Right lobe of liver (tissue), 6 donors: ENCODE results near the gene ZSWIM2. TPM values are rescaled to one million over a fixed set of nuclear protein-coding genes. Genes with fewer than 3 reads are reported as not detected.

Experiments used
- ATAC-seq, 4 donors: fragments of 200-7000 bp; cut with Tn5 transposase; one replicate each; pipeline ENCODE4 v1.9.1; 2020; ENCODE audit warnings: mild to moderate bottlenecking in 4 of 4, moderate library complexity in 4 of 4
- DNase-seq, 3 donors: peaks; one replicate each; pipeline ENCODE4 v3.0.0-alpha.2; 2020
- H3K27ac ChIP-seq, 3 donors: fragments of 200-600 bp; one replicate each; pipeline ENCODE4 v1.8.0; 2022
- H3K27me3 ChIP-seq, 2 donors: fragments of 200-600 bp; one replicate each; pipeline ENCODE4 v1.8.0; 2022
- H3K36me3 ChIP-seq, 4 donors: fragments of 200-600 bp; sonication (generic) in 1 of 4; one replicate each; pipeline versions ENCODE4 v1.5.1 to v1.8.0; 2017 to 2022; ENCODE audit warnings: control low read depth in 1 of 4
- H3K4me1 ChIP-seq, 4 donors: fragments of 200-600 bp; sonication (generic) in 1 of 4; one replicate each; pipeline versions ENCODE4 v1.5.1 to v1.8.0; 2017 to 2022; ENCODE audit warnings: control low read depth in 1 of 4
- H3K4me3 ChIP-seq, 3 donors: fragments of 200-600 bp; one replicate each; pipeline ENCODE4 v1.8.0; 2022
- H3K9me3 ChIP-seq, 4 donors: fragments of 200-600 bp; sonication (generic) in 1 of 4; one replicate each; pipeline versions ENCODE4 v1.5.1 to v1.8.0; 2017 to 2022; ENCODE audit warnings: control low read depth in 1 of 4
- CTCF ChIP-seq, 4 donors: fragments of 200-600 bp in 3 of 4; fragments of 450-650 bp in 1 of 4; IDR thresholded peaks; one replicate each; pipeline versions ENCODE4 v1.5.1 to v1.8.0; 2016 to 2022; ENCODE audit warnings: antibody characterized with exemption in 4 of 4, mild to moderate bottlenecking in 2 of 4
- POLR2A ChIP-seq: fragments of 450-650 bp; IDR thresholded peaks from one replicate; pipeline ENCODE4 v1.6.1; 2017; ENCODE audit warnings: antibody characterized with exemption, mild to moderate bottlenecking
- WGBS: methylation state at CpG from one replicate; pipeline ENCODE4 v1.1.6; 2018; ENCODE audit warnings: low coverage, low lambda C conversion rate; ENCODE audit not compliant: insufficient coverage; ENCODE audit errors: missing lambda C conversion rate; 5-methylcytosine and 5-hydroxymethylcytosine counted together
- intact Hi-C, 2 donors: fragments of 100-400 bp; cut with DNase I; formaldehyde crosslinking; loops; one replicate each; pipeline versions ENCODE4 v1.11.2 to v1.14.1; 2022
- total RNA-seq, 6 experiments: library from RNA; depleted of rRNA in 2 of 6; stranded (reverse); fragments of >200 nt in 2 of 6; fragmentation: NEBNext Ultra II Directional in 3 of 6; extraction: Animal tissue kit (Norgen Biotek cat#: 25700) in 3 of 6; gene quantifications; one replicate each; pipeline versions ENCODE4 v1.1.0 to v1.2.4, GENCODE V29; 2016 to 2023
- donor health status: DM: no; HTN: yes; CAD: no.
- donor health status: DM: no; HTN: no; CAD: no.
- donor health status: DM: no; HTN: no; CAD: no.
- donor health status: DM: no; HTN: yes; CAD: no.
- donor health status: DM: no; HTN: yes; CAD: no.

ZSWIM2 gene
- total RNA-seq, 6 experiments from 2014 or later = not detected

GRCh38 chr2:186852508-186852907 lies 3.5 kb upstream of the ZSWIM2 start:
- no peak overlapping the region for H3K27ac ChIP-seq
- peaks cover 0 to 4% of the 10 kb centered on the region in 2 donors for H3K27me3 ChIP-seq
- DNase-seq (no peak), ATAC-seq (no peak)
- H3K36me3 ChIP-seq = no peaks in the 10 kb centered on the region
- TF ChIP-seq CTCF (IDR thresholded peaks at IDR 0.05) = no peak
- no peak for TF ChIP-seq POLR2A
- no peak overlapping the region for H3K4me3 ChIP-seq
- intact Hi-C loops = no loop called here
- no peaks in the 10 kb centered on the region for H3K4me1 ChIP-seq
- WGBS = 40% methylated on average over 5 of the region's 5 CpGs
- H3K9me3 ChIP-seq = no peaks in the 10 kb centered on the region

GRCh38 chr2:186842373-186842772 lies 6.6 kb downstream of the ZSWIM2 start:
- intact Hi-C loops = no loop called here
- Histone ChIP-seq H3K4me1 (no peaks in the 10 kb centered on the region), H3K36me3 (no peaks in the 10 kb centered on the region), H3K4me3 (no peak overlapping the region), H3K27ac (no peak overlapping the region), H3K9me3 (no peaks in the 10 kb centered on the region), H3K27me3 (no peaks in the 10 kb centered on the region)
- TF ChIP-seq CTCF (IDR thresholded peaks at IDR 0.05) = no peak
- no peak for TF ChIP-seq POLR2A
- ATAC-seq (no peak), DNase-seq (no peak)
- WGBS = 51% methylated on average over 3 of the region's 3 CpGs

- ATAC-seq (no peak), DNase-seq (no peak)
- Histone ChIP-seq H3K36me3 (no peaks in the 10 kb centered on the region), H3K4me1 (no peaks in the 10 kb centered on the region), H3K27me3 (no peaks in the 10 kb centered on the region), H3K9me3 (no peaks in the 10 kb centered on the region), H3K4me3 (no peak overlapping the region), H3K27ac (no peak overlapping the region)
- 27% methylated on average over 3 of the region's 3 CpGs for WGBS
- intact Hi-C loops = no loop called here
- no peak for TF ChIP-seq POLR2A
- no peak for TF ChIP-seq CTCF (IDR thresholded peaks at IDR 0.05)
Observed at GRCh38 chr2:186841940-186842339, 7.0 kb downstream of the ZSWIM2 start.

GRCh38 chr2:186835628-186836027 lies 13.3 kb downstream of the ZSWIM2 start:
- Histone ChIP-seq H3K27me3 (no peaks in the 10 kb centered on the region), H3K9me3 (no peaks in the 10 kb centered on the region), H3K4me3 (no peak overlapping the region), H3K27ac (no peak overlapping the region), H3K36me3 (no peaks in the 10 kb centered on the region), H3K4me1 (no peaks in the 10 kb centered on the region)
- DNase-seq (no peak), ATAC-seq (no peak)
- TF ChIP-seq CTCF (IDR thresholded peaks at IDR 0.05) (no peak), POLR2A (no peak)
- 54% methylated on average over 1 of the region's 1 CpG for WGBS
- intact Hi-C loops = no loop called here

- H3K4me3 ChIP-seq = no peak overlapping the region
- no peaks in the 10 kb centered on the region for H3K4me1 ChIP-seq
- ATAC-seq = no peak
- no peaks in the 10 kb centered on the region for H3K36me3 ChIP-seq
- no peaks in the 10 kb centered on the region for H3K9me3 ChIP-seq
- intact Hi-C loops = no loop called here
- TF ChIP-seq CTCF (IDR thresholded peaks at IDR 0.05) (no peak), POLR2A (no peak)
- H3K27ac ChIP-seq = no peak overlapping the region
- 47% methylated on average over 2 of the region's 2 CpGs for WGBS
- H3K27me3 ChIP-seq = no peaks in the 10 kb centered on the region
- DNase-seq = no peak
Observed at GRCh38 chr2:186827862-186828492, 21.0 kb downstream of the ZSWIM2 start.
